HG02571 (cell line): Measurements from ENCODE around the gene SPRR2A.
"Not testable (repeated sequence)": the region's sequence is repeated elsewhere in the genome, so short reads cannot be mapped to it uniquely, and the experiment has no call there.

Experiments
- ATAC-seq: cut with Tn5 transposase; IDR thresholded peaks from one replicate; pipeline ENCODE4 v1.9.1; 2021; ENCODE audit warnings: mild to moderate bottlenecking, moderate library complexity; ENCODE audit not compliant: unreplicated experiment

Gene SPRR2A

DNA sequence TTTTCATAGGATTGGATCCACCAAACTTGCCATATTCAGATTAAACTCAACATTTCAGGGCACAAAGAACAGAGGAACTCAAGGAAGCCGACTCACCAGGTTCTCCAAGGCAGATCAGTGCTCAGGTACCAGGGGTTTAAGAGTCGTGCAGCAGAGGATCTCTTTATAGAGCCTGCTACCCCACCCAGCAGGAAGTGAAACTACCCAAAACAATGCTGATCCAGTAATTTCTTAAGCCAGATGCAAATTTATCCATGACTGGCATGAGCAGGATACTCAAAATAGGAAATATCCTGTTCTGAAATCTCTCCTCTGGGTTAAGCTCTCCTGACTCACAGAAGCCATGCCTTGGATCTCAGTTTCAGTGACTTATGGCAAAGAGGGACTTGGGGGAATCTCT is at the start of gene SPRR2A:
Gene SPRR2A (minus strand): TSS at position 138 of the 400 bp plus-strand sequence. CDS start 777 bp downstream, outside the sequence.
- ATAC-seq, result no peak

- no peak for ATAC-seq
Measured at GRCh38 chr1:153100245-153100644, 42.9 kb upstream of the SPRR2A start.

GRCh38 chr1:153099461-153100045 is 42.2 kb upstream of the SPRR2A start:
- no peak for ATAC-seq

- ATAC-seq, result no peak
Measured at GRCh38 chr1:153095764-153096163, 38.5 kb upstream of the SPRR2A start.

- ATAC-seq, result no peak
Measured at GRCh38 chr1:153094426-153094825, 37.1 kb upstream of the SPRR2A start, which contains the start of gene SPRR2E. Gene SPRR2E, minus strand, starts transcription at chr1:153094526. Its CDS starts 775 bp downstream, at chr1:153093751.

GRCh38 chr1:153087652-153088051 is 30.3 kb upstream of the SPRR2A start:
- no peak for ATAC-seq

DNA sequence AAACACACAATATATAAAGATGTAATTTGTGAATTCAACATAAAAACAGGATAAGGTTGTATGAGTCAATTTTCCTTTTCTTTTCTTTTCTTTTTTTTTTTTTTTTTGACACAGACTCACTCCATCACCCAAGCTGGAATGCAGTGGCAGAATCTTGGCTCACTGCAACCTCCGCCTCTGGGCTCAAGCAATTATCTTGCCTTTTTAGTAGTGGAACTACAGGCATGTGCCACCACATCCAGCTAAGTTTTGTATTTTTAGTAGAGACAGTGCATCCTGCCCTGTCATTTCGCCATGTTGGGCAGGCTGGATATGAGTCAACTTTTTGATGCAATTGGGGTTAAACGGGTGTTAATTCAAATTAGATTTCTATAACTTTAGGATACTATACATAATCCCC is 24.4 kb upstream of the SPRR2A start:
- ATAC-seq, result no peak

- ATAC-seq, result no peak
Measured at GRCh38 chr1:153072806-153073726, 15.8 kb upstream of the SPRR2A start.

- ATAC-seq, result no peak
Measured at GRCh38 chr1:153071511-153071910, 14.2 kb upstream of the SPRR2A start, which contains the start of gene SPRR2B. Gene SPRR2B, minus strand, starts transcription at chr1:153071611. Its CDS starts 772 bp downstream, at chr1:153070839.

GRCh38 chr1:153070243-153070642 is 12.9 kb upstream of the SPRR2A start:
- no peak for ATAC-seq

GRCh38 chr1:153058826-153059784 is 1.8 kb upstream of the SPRR2A start:
- ATAC-seq, result no peak

- ATAC-seq, result no peak
Measured at GRCh38 chr1:153058154-153058553, 842 bp upstream of the SPRR2A start.

DNA sequence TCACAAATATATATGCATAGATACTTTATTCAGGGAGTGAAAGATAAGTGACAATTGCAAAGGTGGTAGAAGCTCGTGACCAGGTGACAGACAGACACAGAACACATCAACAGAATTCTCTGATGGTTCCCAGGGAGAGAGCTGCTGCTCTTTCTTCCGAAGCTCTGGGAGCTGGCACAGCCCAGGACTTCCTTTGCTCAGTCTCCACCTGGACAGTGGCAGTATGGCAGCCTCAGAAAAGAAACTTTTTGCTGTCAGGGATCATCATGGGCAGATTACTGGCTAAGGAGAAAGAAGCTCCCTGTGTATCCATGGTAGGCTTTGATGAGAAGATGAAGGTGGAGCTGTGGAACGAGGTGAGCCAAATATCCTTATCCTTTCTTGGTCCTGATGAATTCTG is 1.2 kb downstream of the SPRR2A start:
- not testable (repeated sequence) for ATAC-seq

GRCh38 chr1:153049211-153049610 is 8.1 kb downstream of the SPRR2A start:
- ATAC-seq, result no peak

DNA sequence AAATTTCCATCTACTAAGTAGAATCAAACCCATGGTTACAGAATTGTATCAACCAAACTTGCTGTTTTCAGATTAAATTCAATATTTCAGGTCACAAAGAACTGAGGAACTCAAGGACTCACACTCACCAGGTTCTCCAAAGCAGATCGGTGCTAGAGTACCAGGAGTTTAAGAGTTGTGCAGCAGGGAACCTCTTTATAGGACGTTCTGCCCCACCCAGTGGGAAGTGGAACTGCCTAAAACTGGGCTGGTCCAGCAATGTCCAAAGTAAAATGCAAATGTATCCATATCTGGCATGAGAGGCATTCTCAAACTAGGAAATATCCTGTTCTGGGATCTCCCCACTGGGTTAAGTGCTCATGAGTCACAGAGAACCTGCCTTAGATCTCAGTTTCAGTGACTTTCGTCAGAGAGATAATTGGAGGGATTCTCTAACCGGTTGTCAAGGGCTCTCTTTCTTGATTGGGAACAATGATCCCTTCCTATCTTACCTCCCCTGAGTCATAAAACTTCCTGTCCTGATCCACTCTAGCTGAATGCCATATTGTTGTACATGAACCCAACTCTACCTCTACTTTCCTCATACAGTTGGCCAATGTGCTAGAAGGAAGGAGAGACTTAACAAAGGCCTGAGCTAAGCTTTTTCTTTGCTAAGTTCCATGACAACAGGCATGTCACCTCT is 16.2 kb downstream of the SPRR2A start, which contains the start of gene SPRR2D:
Gene SPRR2D (minus strand): TSS at position 171 of the 682 bp plus-strand sequence. CDS start 774 bp downstream, outside the sequence.
- no peak for ATAC-seq

DNA sequence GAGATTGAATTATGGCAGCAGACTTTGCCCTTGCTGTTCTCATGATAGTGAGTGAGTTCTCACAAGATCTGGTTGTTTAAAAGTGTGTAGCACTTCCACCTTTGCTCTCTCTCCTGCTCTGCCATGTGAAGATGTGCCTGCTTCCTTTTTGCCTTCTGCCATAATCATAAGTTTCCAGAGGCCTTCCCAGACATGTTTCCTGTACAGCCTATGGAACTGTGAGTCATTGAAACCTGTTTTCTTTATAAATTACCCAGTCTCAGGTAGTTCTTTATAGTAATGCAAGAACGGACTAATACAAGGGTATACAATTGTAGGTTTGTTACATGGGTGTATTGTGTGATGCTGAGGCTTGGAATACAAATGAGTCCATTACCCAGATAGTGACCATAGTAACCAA is 22.1 kb downstream of the SPRR2A start:
- ATAC-seq, result no peak

GRCh38 chr1:153032677-153033308 is 24.5 kb downstream of the SPRR2A start:
- no peak for ATAC-seq

GRCh38 chr1:153032073-153032472 is 25.2 kb downstream of the SPRR2A start:
- ATAC-seq, result no peak

DNA sequence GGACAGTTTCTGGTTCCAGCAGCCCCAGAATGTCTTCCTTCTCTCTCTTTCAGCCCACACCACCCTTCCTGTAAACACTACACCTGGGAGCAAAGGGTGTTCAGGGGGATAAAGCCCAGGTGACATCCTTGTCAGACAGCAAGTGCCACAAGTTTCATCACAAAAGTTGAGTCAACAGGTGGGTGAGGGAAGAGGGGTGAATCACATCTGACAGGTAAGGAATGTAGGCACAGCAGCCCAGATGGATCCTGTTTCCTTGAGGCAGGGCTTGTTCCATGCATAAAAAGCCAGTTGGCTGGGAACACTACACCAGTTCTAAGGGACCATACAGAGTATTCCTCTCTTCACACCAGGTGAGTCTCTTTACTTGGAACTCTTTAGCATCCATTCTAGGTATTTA is 26.4 kb downstream of the SPRR2A start, which contains the start of gene SPRR1B:
Gene SPRR1B (plus strand): TSS at position 309 of the 400 bp plus-strand sequence. CDS start 1,143 bp downstream, outside the sequence.
- ATAC-seq, result no peak
